MM.1S (cell line): ENCODE measurements around the gene SPRYD7.

Experiments
- EZH2phosphoT487 ChIP-seq: fragments of 300-600 bp; sonication (generic); IDR thresholded peaks from 2 replicates; pipeline ENCODE4 v1.6.1; 2018; ENCODE audit warnings: antibody characterized with exemption, low read length
- TF ChIP-seq, protein P1 (sequence below): fragments of 300-600 bp; sonication (generic); IDR thresholded peaks from 2 replicates; pipeline ENCODE4 v1.5.1; 2016; ENCODE audit warnings: antibody characterized with exemption, low read length, mixed read lengths

- TF ChIP-seq, protein P1, sequence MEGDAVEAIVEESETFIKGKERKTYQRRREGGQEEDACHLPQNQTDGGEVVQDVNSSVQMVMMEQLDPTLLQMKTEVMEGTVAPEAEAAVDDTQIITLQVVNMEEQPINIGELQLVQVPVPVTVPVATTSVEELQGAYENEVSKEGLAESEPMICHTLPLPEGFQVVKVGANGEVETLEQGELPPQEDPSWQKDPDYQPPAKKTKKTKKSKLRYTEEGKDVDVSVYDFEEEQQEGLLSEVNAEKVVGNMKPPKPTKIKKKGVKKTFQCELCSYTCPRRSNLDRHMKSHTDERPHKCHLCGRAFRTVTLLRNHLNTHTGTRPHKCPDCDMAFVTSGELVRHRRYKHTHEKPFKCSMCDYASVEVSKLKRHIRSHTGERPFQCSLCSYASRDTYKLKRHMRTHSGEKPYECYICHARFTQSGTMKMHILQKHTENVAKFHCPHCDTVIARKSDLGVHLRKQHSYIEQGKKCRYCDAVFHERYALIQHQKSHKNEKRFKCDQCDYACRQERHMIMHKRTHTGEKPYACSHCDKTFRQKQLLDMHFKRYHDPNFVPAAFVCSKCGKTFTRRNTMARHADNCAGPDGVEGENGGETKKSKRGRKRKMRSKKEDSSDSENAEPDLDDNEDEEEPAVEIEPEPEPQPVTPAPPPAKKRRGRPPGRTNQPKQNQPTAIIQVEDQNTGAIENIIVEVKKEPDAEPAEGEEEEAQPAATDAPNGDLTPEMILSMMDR, result no peak
- no peak for TF ChIP-seq EZH2phosphoT487
Observed at GRCh38 chr13:49932868-49933267, 3.3 kb downstream of the SPRYD7 start.
